COLO829 (cell line): ENCODE measurements around the gene DUSP15.
"Not testable (repeated sequence)": the region's sequence is repeated elsewhere in the genome, so short reads cannot be mapped to it uniquely, and the experiment has no call there.

Source experiments
- DNase-seq: peaks from one replicate; pipeline ENCODE4 v3.0.0; 2012; ENCODE audit warnings: low spot score

Gene DUSP15

DNA sequence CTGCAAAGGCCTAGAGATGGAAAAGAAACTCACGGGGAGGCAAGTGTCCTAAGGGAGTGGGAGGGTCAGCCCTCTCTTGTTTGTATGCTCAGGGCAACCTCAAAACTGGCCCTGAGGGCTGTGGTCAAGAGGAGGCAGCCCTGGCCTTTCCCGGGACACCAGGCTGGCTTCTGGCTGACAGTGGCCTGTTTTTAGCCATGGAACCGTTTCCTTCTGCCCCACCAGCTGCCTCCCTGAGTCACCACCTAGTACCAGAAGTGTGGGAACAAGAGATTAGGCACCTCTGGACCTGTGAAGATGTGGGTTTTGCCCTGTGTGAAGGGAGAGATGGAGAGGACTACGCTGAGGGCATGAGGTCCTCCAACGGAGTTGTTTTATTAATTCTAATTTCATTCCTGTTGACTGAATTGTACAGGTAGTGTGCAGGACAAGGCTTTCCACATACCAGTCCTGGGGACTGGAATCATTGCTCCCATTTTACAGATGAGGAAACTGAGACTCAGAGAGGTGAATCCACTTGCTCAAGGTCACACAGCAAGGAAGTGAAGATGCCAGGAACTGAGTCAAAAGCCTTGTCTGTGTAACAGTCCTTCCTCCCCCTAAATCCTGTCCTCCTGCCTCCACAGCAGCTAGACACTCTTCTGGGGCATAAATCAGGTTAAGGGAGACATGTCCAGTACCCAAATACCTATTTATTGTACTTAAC, 30.4 kb downstream of the DUSP15 start:
- no peak for DNase-seq

DNA sequence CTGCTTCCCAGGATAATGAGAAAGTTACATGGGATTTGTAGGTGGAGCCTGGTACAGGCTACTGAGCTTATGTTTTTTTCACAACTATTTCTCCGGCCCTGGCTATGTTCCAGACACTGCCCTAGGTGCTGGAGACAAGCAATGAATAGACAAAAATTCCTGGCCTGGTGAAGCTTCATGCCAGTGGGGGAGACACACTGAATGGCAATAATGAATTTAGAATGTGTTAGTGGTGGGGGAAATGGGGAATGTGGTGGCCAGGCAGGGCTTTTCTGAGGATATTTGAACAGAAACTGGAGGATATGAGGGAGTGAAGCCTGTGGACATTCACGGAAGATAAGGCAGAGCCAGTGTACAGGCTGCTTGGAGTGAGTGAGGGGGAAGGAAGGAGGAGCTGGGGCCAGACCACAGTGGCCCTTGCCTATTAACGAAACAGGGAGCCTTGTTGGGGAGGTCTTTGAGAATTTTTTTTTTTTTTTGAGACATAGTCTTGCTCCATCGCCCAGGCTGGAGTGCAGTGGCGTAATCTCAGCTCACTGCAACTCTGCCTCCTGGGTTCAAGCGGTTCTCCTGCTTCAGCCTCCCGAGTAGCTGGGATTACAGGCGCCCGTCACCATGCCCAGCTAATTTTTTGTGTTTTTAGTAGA, 31.6 kb downstream of the DUSP15 start:
- DNase-seq = no peak

DNA sequence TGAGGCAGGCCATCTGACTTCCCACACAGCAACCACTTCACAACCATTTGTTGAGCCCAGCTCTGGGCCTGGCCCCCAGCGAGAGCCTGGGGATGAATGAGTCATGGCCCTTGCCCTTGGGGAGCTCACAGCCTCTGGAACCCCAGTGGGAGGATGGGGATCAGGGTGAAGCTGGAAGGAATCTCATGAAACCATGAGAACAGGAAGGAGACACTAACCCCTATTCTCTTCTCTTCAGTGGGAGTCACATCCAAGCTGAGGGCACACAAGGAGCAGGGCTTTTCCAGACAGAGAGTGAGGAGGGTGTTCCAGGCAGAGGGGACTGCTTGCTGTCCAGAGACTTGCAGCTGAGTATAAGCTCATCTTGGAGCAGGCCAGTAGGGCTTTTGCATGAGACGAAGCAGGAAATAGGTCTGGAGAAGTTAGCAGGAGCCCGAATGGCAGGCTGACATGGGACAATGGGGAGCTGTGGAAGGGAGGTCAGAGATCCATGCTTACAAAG, 32.4 kb downstream of the DUSP15 start:
- DNase-seq = no peak

DNA sequence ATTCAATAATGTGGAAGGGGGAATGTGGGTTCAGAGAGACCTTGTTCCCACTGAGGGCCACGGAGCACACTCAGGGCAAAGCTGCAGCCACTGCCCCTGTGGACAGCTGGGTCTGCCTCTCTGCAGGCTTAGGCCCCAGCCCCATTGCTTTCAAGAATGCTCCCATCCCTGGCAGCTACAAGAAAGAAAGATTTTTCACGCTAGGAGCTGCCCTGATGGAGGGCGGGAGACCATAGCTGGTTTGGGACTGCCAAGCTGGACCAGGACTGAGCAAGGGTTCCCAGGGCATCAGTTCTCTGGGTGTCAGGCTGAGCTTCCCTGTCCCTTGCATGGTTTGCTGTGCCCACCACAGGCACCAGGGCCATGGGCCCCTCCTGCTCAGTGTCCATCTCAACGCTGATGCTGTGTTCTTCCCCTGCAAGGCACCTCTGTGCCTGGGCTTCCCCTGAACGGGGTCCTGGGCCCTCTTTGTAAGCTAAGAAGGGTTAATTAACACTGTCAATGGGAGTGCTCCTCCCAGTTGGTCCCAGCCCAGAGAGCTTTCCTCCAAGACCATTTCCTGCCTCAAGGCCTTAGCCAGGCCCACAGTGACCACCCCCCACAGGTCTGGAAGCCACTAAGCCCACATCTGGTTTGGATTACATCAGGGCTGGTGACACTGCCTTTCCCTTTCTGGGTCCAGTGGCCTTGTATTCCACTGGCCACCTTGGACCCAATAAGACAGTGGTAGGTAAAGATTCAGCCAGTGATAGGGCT, 33.3 kb downstream of the DUSP15 start:
- DNase-seq = no peak

DNA sequence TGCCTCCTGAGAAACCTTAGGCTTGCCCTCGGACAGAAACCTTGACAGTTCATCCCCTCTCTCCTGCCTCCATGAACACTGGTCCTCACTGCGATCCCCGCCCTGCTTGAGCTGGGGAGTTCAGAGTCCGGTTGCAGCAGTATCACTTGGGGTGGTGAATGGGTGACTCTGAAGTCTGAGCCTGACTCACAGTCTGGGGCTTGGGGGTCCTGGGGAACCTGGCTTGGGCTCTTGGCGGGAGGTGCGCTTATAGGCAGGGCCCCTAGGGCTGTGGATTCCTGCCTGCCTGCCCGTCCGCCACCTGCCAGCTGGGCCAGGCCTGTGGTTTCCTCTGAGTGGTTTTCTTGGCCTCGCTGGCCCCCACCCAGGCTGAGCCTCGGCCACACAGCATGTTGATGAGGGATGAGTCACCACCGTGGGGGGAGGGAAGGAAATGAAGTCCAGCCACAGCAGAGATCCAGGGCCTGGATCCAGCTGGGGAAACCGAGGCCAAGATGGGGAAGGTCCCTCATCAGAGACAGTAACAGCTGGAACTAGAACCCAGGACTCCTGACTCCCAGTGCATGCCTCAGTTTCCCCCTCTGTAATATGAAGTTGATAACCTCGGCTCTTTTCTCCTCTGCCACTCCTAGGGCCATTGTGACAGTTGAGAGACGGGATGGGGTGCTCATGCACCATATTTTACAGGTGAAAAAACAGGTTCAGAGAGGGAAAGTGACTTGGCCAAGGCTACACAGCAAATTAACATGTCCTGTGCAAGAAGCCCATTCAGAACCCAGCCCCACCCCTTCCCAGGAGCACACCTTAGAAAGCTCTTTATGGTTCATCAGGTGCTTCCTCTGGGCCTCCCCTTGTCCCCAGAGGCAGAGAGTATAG, 34.1 kb downstream of the DUSP15 start:
- DNase-seq = peak; percentile 91

DNA sequence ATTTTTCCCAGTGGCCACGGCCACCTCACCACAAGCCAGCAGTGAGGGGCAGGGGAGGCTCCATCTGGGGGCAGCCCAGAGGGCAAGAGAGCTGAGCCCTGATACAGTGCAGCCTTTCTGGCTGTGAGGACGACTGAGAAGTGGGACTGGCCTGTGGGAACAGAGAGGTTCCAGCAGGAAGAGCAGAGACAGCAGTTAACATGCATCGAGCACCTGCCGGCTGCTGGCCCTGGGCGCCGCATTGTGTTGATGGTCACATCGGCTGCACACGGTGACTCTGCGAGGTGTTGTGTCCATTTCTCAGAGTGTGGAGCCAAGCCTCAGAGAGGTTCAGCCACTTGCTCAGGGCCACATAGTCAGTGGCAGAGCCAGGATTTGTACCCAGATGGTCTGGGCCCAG, 34.8 kb downstream of the DUSP15 start:
- DNase-seq = no peak

DNA sequence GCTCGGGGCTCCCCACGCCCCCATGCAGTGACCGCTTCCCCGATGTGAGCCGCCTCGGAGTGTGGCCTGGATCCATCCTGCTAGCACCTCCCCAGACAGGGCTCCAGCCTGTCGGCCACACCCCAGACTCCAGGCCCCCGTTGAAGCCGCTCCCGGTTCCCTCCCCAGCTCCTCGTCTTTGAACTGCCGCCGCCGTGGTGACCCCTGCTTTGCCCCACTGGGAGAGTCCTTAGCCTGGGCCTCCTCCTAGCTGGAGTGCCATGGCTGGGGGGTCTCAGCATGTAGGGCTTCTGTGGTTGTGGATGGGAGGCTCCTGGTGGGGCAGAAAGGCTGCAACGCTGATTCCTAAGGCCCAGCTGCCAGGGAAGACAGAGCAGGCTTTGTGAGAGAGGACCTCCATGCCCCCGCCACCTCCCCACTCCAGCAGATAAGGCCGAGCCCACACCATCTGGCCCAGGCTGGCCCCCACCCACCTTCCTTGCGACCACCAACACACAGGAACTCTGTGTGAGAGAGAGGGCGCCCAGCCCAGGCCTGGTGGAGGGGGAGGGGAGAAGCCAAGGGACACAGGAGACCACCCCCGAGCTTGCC, 36.3 kb downstream of the DUSP15 start:
- peak; percentile 51 for DNase-seq

DNA sequence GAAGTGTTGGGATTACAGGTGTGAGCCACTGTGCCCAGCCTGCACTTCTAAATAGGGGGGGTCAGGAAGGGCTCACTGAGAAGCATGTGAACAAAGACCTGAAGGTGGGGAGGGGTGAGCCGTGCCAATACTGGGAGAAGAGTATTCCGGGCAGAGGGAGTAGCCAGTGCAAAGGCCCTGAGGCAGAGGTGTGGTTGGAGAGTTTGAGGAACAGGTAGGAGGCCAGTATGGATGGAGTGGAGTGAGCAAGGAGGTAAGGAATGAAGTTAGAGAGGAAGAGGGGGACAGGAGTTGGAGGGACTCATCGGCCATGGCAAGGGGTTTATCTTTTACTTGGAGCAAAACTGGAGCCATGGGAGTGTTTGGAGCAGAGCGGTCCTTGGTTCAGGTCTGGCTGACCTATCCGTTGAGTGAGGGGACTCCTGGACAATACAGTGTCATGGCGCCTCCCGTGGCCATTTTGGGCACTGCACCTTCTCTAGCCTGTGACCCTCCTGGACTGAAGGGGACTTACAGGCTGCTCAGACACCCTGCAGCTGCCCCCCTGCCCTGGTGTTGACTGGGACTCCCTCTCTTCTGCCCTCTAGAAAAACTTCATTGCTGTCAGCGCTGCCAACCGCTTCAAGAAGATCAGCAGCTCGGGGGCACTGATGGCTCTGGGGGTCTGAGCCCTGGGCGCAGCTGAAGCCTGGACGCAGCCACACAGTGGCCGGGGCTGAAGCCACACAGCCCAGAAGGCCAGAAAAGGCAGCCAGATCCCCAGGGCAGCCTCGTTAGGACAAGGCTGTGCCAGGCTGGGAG, 37.0 kb downstream of the DUSP15 start:
- DNase-seq = peak; percentile 73

DNA sequence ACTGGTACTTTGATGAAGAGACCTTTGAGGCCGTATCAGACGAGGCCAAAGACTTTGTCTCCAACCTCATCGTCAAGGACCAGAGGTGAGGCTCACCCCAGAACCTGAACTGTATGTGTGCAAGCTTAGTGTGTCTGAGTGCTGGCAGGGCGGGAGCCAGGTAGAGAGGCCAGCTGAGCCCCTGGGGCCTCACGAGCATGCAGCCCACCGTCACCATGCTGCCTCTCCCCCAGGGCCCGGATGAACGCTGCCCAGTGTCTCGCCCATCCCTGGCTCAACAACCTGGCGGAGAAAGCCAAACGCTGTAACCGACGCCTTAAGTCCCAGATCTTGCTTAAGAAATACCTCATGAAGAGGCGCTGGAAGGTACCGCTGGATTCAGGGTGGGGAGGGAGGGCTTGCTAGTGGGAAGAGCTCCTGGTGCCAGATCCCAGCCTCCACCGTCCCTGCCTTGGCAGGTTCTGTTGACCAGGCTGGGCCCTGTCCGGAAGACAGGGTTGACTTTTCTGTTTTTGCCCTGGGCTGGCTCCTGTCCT, 38.5 kb downstream of the DUSP15 start:
- DNase-seq = no peak

DNA sequence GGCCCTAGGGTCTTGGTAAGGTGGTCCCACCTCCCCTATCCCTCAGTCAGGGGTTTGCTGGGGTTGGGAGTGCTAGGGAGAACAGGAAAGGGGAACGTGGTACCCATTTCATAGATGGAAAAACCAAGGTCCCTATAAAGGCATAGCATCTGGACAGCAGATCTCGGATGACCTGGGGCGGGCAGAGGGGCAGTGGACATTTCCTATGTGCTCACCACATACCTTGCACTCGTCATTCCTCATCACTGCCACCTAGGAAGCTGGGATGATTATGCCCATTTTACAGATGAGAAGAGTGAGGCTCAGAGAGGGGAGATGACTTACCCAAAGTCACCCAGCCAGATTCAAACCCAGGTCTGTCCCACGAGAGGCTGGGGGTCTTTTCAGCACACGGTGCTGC, 39.1 kb downstream of the DUSP15 start:
- DNase-seq = no peak

DNA sequence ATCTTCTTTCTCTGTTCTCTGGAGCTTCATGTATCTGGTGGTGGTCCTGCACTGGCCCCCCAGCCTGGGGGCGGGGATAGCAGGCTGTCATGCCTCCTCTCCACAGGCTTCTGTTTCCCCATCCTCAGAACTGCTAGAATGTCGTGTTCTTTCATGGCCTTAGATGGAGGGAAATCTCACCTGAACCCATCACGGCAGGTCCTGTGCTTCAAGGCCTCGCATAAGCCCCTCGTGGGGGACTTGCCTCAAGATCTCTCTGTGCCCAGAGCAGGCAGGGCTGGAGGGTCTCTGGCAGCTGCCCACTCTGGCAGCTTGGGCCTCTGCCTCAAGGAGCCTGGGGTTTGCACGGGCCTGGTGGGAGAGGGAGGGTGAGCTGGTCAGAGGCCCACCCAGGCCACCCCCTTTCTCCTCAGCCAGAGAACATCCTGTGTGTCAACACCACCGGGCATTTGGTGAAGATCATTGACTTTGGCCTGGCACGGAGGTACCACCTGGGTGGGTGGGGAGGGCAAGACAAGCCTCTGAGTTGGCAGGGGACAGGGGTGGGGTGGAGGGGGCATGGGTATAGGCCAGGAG, 39.8 kb downstream of the DUSP15 start:
- DNase-seq = no peak

DNA sequence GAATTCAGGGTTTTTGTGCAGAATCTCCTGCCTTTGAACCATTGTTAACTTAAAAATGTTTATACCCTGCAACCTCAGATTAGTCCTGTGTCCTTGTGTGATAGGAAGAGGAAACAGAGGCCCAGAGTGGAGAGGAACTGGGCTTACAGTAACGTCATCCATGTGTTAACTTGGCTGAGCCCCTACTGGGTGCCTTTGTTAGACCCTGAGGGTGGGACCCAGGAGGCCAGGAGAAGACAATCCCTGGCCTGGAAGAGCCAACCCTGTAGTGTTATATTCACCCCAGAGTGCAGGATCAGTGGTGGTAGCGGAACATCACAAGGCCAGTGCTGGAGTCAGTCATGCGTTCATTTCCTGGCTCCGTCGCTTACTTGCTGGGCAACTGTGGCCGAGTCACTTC, 40.6 kb downstream of the DUSP15 start:
- no peak for DNase-seq

DNA sequence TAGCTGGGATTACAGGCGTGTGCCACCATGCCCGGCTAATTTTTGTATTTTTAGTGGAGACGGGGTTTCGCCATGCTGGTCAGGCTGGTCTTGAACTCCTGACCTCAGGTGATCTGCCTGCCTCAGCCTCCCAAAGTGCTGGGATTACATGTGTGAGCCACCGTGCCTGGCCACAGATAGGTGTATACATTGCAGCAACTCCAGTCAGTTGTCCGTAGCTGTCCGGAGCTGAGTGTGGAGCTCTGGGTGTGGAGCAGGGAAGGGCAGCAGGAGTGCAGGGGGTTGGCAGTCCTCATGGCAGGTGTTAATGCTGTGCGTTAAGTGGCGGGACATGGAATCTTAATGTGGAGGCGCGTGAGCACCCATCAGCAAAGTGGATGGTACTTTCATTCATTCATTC, 42.3 kb downstream of the DUSP15 start:
- not testable (repeated sequence) for DNase-seq

DNA sequence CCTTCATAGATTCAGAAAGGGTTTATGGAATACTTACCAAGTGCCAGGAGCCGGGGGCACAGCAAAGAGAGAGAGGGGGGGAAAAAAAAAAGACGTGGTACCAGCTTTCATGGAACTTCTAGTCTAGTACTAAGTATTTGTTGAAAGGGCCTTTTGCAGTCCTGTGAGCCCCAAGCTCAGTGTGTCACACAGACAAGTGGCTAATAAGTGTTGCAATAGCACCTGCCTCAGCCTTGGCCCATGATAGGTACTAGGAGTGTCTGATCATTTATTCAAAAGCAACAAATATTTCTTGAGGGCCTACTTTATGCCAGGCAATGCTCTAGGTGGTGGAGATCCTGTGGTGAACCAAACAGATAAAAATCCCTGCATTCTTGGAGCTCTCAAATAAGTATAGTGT, 43.3 kb downstream of the DUSP15 start:
- no peak for DNase-seq

DNA sequence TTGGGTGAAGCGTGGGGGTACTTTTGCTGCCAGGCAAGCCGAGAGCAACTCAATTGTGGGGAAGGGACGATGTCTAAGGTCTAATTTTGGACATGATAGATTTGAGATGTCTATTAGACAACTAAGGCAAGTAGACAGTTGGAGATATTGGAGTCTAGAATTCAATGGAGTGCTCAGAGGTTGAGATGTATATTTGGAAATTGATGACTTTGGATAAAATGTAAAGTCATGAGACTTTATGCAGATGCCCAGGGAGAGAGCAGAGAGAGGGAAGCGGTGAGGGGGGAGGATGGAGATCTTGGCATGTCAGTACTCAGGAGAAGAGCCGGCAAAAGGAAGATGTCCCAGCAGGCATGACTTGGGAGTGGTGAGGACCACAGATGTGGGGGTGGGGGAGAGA, 44.3 kb downstream of the DUSP15 start:
- no peak for DNase-seq

DNA sequence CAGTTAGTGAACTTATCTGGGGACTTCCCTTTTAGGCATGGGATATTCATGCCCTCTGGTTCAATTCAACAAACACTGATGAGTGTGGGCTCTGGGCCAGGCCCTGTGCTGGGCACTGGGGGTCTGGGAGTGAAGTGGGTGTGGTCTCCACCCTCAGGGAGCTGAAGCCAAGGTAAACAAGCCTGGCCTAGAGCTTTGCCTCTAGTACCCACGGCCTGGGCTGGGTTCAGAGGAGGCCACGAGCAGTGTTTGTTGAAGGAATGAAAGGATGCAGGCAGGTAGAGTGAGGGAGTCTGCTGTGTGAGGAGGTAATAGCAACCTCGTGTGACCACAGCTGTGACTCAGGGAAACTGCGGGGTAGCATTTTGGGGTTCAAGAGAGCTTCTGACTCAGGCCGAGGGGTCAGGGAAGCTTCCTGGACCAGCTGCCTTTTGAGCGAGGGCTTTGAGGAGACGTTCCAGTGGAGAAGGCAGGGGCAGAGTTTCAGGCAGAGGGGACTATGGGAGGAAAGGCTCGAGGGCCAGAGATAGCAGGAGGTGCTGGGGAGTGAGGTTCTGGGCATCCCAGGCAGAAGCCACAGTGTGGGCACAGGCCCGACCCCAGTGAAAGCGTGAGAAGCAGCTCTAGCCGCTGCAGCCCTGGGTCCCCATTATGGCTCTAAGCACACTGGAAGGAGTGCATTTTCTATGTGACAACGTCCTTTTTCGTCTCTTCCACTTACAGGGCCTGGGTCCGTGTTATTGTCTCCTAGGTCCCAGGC, 45.6 kb downstream of the DUSP15 start:
- DNase-seq = no peak

DNA sequence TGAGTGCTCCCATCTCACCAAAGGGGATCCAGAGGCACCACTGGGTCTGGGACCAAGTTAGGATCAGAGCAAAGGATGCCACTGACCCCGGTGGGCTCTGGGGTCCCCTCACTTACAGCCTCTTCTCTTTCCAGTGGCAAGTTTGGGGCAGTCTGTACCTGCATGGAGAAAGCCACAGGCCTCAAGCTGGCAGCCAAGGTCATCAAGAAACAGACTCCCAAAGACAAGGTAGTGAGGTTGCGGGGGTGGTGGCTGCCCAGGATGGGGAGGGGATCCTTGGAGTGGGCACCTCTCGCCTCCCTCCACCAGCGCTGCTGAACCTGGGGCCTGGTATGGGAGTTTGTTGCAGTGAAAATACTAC, 46.2 kb downstream of the DUSP15 start:
- no peak for DNase-seq

DNA sequence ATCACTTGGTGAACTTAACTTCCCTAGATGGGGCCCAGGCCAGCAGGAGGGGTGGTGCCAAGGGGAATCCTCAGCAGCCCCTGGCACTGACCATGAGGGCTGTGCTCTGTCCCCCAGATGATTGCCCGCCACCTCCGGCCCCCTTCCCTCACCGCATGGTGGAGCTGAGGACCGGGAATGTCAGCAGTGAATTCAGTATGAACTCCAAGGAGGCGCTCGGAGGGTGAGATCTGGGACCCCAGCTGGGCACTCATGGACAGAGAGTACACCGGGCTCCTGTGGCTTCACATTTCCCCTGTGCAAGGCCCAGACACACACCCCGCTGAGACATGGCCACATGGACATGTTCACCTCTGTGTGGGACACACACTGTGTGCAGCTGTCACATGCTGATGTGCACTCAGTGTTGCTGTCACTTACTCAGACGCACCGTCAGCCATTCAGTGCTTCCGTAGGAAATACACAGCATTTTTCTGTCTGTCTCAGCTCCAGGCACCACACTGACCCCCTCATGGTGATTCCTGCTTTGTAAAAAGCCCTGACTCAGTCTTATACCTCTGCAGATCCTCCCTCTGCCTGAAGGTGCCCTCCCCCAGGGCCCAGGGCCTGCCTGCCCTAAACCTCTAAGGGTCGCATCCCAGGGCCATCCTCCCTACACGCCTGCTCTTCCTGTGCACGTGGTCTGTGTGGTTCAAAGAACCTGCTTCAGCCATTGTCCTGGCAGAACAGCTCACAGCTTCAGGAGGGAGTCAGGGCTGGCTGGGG, 46.8 kb downstream of the DUSP15 start:
- DNase-seq = no peak
